GM23338 (cell line): ENCODE results near the gene TIE1. TPM values are rescaled to one million over a fixed set of nuclear protein-coding genes. Genes with fewer than 3 reads are reported as not detected.

Source experiments
- ATAC-seq: fragments of 200-7000 bp; cut with Tn5 transposase; 3 replicates; pipeline ENCODE4 v1.9.1; 2020
- DNase-seq: peaks from one replicate; pipeline ENCODE4 v3.0.0-alpha.2; 2015; ENCODE audit warnings: low spot score
- H2AFZ ChIP-seq: fragments of 200-600 bp; sonication (generic); 2 replicates; pipeline ENCODE4 v1.8.0; 2016; ENCODE audit warnings: antibody characterized with exemption, mild to moderate bottlenecking, moderate library complexity
- H3F3A ChIP-seq: fragments of 200-600 bp; sonication (generic); replicated peaks from 2 replicates; pipeline ENCODE4 v1.8.0; 2017; ENCODE audit warnings: antibody characterized with exemption, mixed run types, low read depth
- H3K27ac ChIP-seq: fragments of 200-600 bp; sonication (generic); 2 replicates; pipeline ENCODE4 v1.6.1; 2016; ENCODE audit warnings: low read depth
- H3K27me3 ChIP-seq: fragments of 200-600 bp; sonication (generic); 2 replicates; pipeline ENCODE4 v1.8.0; 2016; ENCODE audit warnings: mild to moderate bottlenecking, mixed run types, moderate library complexity; ENCODE audit not compliant: insufficient read depth
- H3K36me3 ChIP-seq: fragments of 200-600 bp; sonication (generic); 2 replicates; pipeline ENCODE4 v1.8.0; 2016; ENCODE audit warnings: mild to moderate bottlenecking; ENCODE audit not compliant: insufficient read depth
- H3K4me1 ChIP-seq: fragments of 200-600 bp; sonication (generic); 2 replicates; pipeline ENCODE4 v1.8.0; 2016; ENCODE audit warnings: mild to moderate bottlenecking, moderate library complexity; ENCODE audit not compliant: insufficient read depth
- H3K4me2 ChIP-seq: fragments of 200-600 bp; sonication (generic); 2 replicates; pipeline ENCODE4 v1.7.1; 2017; ENCODE audit warnings: mixed run types
- H3K4me3 ChIP-seq: fragments of 200-600 bp; sonication (generic); 2 replicates; pipeline ENCODE4 v1.6.1; 2016; ENCODE audit warnings: mixed run types
- H3K79me2 ChIP-seq: fragments of 200-600 bp; sonication (generic); replicated peaks from 2 replicates; pipeline ENCODE4 v1.8.0; 2017; ENCODE audit warnings: mild to moderate bottlenecking; ENCODE audit not compliant: insufficient read depth
- H3K9me2 ChIP-seq: fragments of 200-600 bp; sonication (generic); 2 replicates; pipeline ENCODE4 v1.8.0; 2017; ENCODE audit not compliant: insufficient read depth
- H4K20me1 ChIP-seq: fragments of 200-600 bp; sonication (generic); replicated peaks from 2 replicates; pipeline ENCODE4 v1.8.0; 2017; ENCODE audit warnings: mild to moderate bottlenecking; ENCODE audit not compliant: insufficient read depth
- H3K27ac Mint-ChIP-seq: 2 replicates; pipeline ENCODE4 v1.8.0; 2020; ENCODE audit warnings: inconsistent platforms, mild to moderate bottlenecking, moderate library complexity, mixed read lengths
- H3K27me3 Mint-ChIP-seq: 3 replicates; pipeline ENCODE4 v1.8.0; 2022; ENCODE audit warnings: low read depth, mild to moderate bottlenecking, moderate library complexity, mixed read lengths, inconsistent platforms; ENCODE audit not compliant: insufficient read depth, poor library complexity
- H3K36me3 Mint-ChIP-seq: 3 replicates; pipeline ENCODE4 v1.8.0; 2021; ENCODE audit warnings: low read depth, mild to moderate bottlenecking, inconsistent platforms, moderate library complexity, mixed read lengths
- H3K4me1 Mint-ChIP-seq: 3 replicates; pipeline ENCODE4 v1.8.0; 2020; ENCODE audit warnings: mild to moderate bottlenecking, inconsistent platforms, mixed read lengths
- H3K4me3 Mint-ChIP-seq: 3 replicates; pipeline ENCODE4 v1.8.0; 2021; ENCODE audit warnings: moderate library complexity, mild to moderate bottlenecking, inconsistent platforms, mixed read lengths
- H3K9me3 Mint-ChIP-seq: 3 replicates; pipeline ENCODE4 v1.8.0; 2020; ENCODE audit warnings: moderate library complexity, mild to moderate bottlenecking, inconsistent platforms, mixed read lengths
- CREB1 ChIP-seq: fragments of 250-450 bp; sonication (Bioruptor Pico); IDR thresholded peaks from 2 replicates; pipeline ENCODE4 v1.5.0; 2020; ENCODE audit warnings: low read depth, mild to moderate bottlenecking, moderate library complexity
- CTCF ChIP-seq, 2 experiments: fragments of 200-600 bp in 1 of 2; sonication (generic) in 1 of 2; conservative IDR thresholded peaks; 2 replicates each; pipeline versions ENCODE4 v1.5.1 to v1.6.1; 2016 to 2017; ENCODE audit warnings: antibody characterized with exemption in 2 of 2, low read depth in 2 of 2, mild to moderate bottlenecking in 2 of 2, moderate library complexity in 1 of 2
- EZH2 ChIP-seq: fragments of 200-600 bp; sonication (generic); IDR thresholded peaks from one replicate; pipeline ENCODE4 v1.8.0; 2017; ENCODE audit warnings: antibody characterized with exemption, mild to moderate bottlenecking, low read depth; ENCODE audit not compliant: unreplicated experiment
- EZH2phosphoT487 ChIP-seq: fragments of 200-600 bp; sonication (generic); IDR thresholded peaks from one replicate; pipeline ENCODE4 v1.8.1; 2018; ENCODE audit warnings: antibody characterized with exemption; ENCODE audit not compliant: unreplicated experiment
- JUNB ChIP-seq: IDR thresholded peaks from one replicate; pipeline ENCODE4 v1.6.1; 2016; ENCODE audit warnings: antibody characterized with exemption; ENCODE audit not compliant: unreplicated experiment
- POLR2AphosphoS5 ChIP-seq: IDR thresholded peaks from 2 replicates; pipeline ENCODE4 v1.6.1; 2016; ENCODE audit warnings: antibody characterized with exemption, low read depth
- REST ChIP-seq: IDR thresholded peaks from one replicate; pipeline ENCODE4 v1.6.1; 2018; ENCODE audit warnings: antibody characterized with exemption; ENCODE audit not compliant: unreplicated experiment
- STAT1 ChIP-seq: IDR thresholded peaks from one replicate; pipeline ENCODE4 v1.6.1; 2016; ENCODE audit warnings: antibody characterized with exemption; ENCODE audit not compliant: unreplicated experiment
- ZNF462 ChIP-seq: fragments of 250-450 bp; sonication (Bioruptor Pico); IDR thresholded peaks from 2 replicates; pipeline ENCODE4 v1.5.0; 2020; ENCODE audit warnings: mild to moderate bottlenecking, moderate library complexity
- polyA plus RNA-seq: library from polyadenylated mRNA; unstranded; fragments of >200 nt; fragmentation: Nextera tagmentation; extraction: Ambion mirVana; gene quantifications from 2 replicates; pipeline ENCODE4 v1.2.1, GENCODE V29; 2016
- total RNA-seq: library from RNA; depleted of rRNA; stranded (reverse); fragments of >200 nt; shearing (Covaris generic); gene quantifications from 2 replicates; pipeline ENCODE4 v1.2.3, GENCODE V29; 2014

Gene TIE1
- total and polyA plus RNA-seq, 2 experiments from 2014 or later: 0.37 to 2.3 TPM

GRCh38 chr1:43304314-43304681 is 3.5 kb downstream of the TIE1 start:
- Histone ChIP-seq H3K27me3 (no peaks in the 10 kb centered on the region), H3K4me1 (peaks cover 2% of the 10 kb centered on the region; the same call in 1 of the 2 replicates), H3F3A (no peaks in the 10 kb centered on the region), H3K9me2 (no peaks in the 10 kb centered on the region), H3K4me2 (no peak overlapping the region), H3K27ac (no peak overlapping the region), H3K4me3 (no peak overlapping the region), H3K36me3 (no peaks in the 10 kb centered on the region), H2AFZ (peak overlapping the region; percentile 85; the same call in 1 of the 2 replicates), H4K20me1 (no peaks in the 10 kb centered on the region), H3K79me2 (no peaks in the 10 kb centered on the region)
- no peak for ATAC-seq
- Mint-ChIP-seq H3K27ac (no peak overlapping the region), H3K36me3 (no peaks in the 10 kb centered on the region; the same call in 2 of the 3 replicates), H3K27me3 (peaks cover 16% of the 10 kb centered on the region), H3K4me1 (peaks cover 17% of the 10 kb centered on the region), H3K9me3 (no peaks in the 10 kb centered on the region), H3K4me3 (no peak overlapping the region)
- no peak for TF ChIP-seq EZH2
- DNase-seq: no peak

GRCh38 chr1:43304771-43305300 is 4.1 kb downstream of the TIE1 start:
- H3K27me3 ChIP-seq: no peaks in the 10 kb centered on the region
- no peak overlapping the region for H3K4me2 ChIP-seq
- no peaks in the 10 kb centered on the region for H4K20me1 ChIP-seq
- ATAC-seq (no peak), DNase-seq (no peak)
- H3K27ac ChIP-seq: no peak overlapping the region
- no peaks in the 10 kb centered on the region for H3K9me2 ChIP-seq
- Mint-ChIP-seq H3K4me3 (no peak overlapping the region), H3K27me3 (peaks cover 16% of the 10 kb centered on the region), H3K36me3 (no peaks in the 10 kb centered on the region; the same call in 2 of the 3 replicates), H3K4me1 (peaks cover 11% of the 10 kb centered on the region), H3K9me3 (no peaks in the 10 kb centered on the region), H3K27ac (no peak overlapping the region)
- no peaks in the 10 kb centered on the region for H3K36me3 ChIP-seq
- H3K4me1 ChIP-seq: no peaks in the 10 kb centered on the region; the same call in 1 of the 2 replicates
- no peaks in the 10 kb centered on the region for H3F3A ChIP-seq
- no peaks in the 10 kb centered on the region for H3K79me2 ChIP-seq
- H2AFZ ChIP-seq: no peak overlapping the region
- no peak overlapping the region for H3K4me3 ChIP-seq
- no peak for TF ChIP-seq POLR2AphosphoS5
- TF ChIP-seq EZH2: no peak
- no peak for TF ChIP-seq CREB1 (CRISPR knock-in tag)
- no peak for TF ChIP-seq JUNB
- no peak for TF ChIP-seq EZH2phosphoT487
- TF ChIP-seq STAT1: no peak
- TF ChIP-seq CTCF (conservative IDR thresholded peaks at IDR 0.05; ENCODE audit: low read depth in 2 of 2): no peak
- no peak for TF ChIP-seq ZNF462
- no peak for TF ChIP-seq REST
